GM19438 (cell line): Measurements from ENCODE around the gene CFAP99.
"Not testable (repeated sequence)": the region's sequence is repeated elsewhere in the genome, so short reads cannot be mapped to it uniquely, and the experiment has no call there.

ENCODE experiments used
- ATAC-seq: cut with Tn5 transposase; IDR thresholded peaks from one replicate; pipeline ENCODE4 v1.9.1; 2021; ENCODE audit warnings: low read depth; ENCODE audit not compliant: unreplicated experiment

The CFAP99 gene

DNA sequence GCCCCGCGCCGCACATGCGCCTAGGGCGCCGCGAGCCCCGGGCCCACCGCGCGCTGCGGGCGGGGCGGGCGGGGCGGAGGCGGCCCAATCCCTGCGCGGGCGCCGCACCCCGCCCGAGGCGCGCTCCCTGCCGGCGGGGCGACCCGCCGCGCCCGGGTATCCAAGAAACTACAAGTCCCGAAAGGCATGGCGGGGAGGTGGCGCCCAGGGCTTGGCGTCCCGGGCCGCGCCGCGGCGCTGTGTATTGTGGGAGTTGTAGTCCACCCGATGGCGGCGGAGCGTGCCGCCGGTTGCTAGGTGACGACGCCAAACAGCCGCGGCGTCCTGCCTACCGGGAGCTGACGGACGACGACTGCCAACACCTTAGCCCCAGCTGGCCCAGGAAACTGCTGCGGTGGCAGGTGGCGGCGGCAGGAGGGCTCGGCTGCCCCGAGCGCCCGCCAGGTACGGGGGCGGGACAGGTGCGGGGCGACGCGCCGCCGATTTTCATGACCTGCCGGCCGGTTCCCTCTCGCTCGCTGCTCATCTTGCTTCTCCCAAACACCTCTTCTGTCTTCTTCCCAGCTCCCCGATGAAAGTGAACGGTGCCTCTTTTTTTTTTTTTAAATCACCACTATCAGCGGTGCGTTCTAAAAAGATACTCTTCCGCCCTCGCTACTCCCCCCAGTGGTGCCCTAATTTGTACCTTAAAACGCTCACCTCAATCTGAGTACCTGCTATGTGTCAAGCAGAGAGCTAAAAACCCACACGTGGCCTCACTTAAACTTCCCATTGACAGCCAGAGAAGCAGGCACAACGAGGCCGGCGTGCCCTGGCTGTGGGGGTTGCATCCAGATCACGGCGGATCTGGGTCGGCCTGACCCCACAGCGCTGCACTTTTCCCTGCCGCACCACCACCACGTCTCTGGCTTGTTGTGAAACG is at the start of gene CFAP99:
Gene CFAP99 (plus strand): TSS at position 306 of the 922 bp plus-strand sequence.
- ATAC-seq = peak; percentile 91

DNA sequence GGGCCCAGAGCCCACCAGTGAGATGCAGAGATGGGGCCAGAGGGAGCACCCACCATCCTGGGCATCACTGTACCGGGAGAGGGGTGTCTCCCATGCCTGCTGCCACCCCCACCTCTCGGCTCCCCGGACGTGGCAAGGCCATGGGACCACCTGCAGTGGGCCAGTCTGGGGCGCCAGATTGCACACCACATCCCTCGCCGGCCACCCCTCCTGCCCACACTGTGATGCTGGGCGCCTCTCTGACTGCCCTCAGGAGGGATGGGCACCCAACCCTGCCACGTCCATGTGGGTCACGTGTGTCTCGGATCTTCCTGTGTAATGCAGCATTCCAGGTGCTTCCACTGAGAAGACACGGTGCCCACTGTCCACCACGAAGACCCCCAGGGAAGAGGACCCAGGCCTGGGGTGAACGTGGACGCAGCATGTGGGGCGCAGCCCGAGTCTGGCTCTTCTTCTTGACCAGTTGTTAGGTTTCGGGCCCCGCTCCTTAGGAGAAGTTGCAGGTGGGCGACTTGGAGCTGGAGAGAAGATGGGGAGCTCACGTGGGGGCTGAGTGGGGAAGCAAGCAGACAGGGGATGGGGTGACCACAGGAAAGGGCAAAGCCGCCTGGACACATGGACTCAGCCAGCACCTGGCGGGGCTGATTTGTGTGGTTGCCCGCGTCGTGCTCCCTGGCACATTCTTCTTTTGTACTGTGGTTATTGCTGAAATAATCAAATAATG is 48.0 kb upstream of the CFAP99 start:
- no peak for ATAC-seq

DNA sequence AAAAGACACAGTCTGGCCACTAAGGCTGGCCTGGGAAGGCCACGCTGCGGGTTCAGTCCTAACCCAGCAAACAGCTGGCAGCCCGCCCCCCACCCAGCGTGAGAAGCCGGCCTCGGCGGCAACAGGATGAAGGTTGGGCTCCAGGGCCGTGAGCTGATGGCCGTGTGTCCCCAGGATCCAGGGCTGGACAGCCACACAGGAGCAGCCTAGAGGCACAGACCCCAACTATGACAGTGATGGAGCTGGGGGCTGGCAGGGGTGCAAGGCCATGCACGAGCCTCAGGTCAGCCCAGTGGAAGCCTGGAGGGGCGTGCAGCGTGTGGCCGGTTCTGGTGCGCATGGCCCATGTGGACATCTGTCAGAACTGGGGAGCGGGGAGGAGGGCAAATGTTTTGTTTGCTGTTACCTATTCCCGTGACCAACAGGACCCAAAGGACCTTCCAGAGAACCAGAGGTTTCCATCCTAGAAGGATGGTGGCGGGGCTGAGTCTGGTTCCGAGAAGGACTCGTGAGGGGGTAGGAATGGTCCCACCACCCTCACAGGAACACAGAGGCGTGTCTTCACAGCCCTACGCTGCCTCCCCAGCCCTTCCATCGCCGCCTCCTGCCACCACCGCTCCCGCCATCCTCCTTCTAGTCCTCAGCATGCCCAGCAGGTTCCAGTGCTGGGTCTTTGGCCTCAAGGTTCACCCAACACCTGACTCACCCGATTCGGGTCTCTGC is 46.8 kb upstream of the CFAP99 start:
- ATAC-seq = no peak

DNA sequence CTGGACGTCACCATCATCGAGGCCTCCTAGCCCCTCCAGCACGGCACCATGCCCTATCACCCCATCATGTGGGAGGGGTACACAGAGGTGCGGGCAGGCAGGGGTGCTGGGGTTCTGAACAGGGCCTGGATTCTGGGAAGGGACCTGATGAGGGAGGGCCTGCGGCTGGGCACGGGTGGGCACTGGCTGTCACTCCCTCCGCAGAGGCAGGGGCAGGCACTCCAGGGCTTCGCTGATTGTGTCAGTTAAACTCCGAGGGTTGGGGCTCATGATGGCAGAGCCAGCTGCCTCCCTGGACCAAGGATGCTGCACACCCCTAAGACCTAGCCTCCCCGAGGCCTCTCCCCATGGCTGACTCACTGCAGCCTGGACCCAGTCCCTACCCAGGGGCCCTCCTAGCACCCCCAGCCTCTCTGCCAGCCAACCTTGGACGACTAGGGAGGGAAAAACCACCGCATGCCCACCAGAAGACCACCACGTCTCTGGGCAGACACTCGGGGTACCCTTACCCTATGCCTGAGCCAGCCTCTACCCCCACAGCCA is 46.2 kb upstream of the CFAP99 start:
- no peak for ATAC-seq

DNA sequence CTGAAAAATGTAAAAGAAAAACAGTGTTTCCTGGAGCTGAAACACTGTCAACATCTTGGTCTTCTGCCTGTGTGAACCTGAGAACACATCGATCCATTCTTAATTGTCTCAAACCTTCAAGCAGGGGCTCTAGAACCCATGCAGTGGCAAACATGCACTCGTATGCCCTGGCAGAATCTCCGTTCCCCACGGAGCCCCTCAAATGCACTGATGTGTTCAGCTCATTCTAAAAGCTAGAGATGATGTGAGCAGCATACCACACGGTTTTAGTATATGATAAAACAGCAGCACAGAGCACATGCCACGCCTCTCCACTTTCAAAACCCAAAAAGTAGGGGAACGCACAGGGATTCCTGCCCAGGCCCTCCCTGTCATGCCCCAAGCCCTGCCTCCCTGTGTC is 45.2 kb upstream of the CFAP99 start:
- no peak for ATAC-seq

DNA sequence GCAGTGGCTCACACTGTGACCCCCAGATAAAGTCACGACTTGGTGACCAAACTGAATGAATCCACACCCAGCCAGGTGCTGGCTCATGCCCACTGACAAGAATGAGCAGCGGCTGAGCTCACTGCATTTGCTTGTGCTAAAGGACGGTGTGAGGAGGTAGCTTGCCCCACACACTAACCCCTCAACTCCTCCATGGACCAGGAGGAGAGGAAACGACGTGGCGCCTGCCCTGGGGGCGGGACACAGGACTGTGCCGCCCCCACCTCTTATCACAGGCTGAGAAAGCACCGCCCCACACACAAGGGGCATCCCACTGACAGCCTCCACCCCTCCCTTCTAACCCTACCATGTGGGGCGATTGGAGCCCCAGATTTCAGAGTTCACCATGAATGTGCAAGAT is 43.3 kb upstream of the CFAP99 start:
- no peak for ATAC-seq

DNA sequence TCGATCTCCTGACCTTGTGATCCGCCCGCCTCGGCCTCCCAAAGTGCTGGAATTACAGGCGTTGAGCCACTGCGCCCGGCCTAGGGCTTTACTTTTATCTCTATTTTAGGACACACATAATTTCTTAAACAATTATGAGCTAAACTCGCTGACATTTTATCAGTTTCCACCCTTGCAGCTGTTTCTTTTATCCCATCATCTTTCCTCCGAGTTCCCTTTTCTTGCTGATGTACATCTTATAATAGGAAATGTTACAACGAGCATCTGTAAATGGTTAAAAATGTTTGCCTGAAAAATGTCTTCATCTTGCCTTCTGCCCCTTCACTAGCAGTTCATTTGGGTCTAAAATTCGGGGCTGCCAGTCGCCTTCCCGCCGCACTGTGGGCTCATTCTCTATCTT is 41.5 kb upstream of the CFAP99 start:
- no peak for ATAC-seq

DNA sequence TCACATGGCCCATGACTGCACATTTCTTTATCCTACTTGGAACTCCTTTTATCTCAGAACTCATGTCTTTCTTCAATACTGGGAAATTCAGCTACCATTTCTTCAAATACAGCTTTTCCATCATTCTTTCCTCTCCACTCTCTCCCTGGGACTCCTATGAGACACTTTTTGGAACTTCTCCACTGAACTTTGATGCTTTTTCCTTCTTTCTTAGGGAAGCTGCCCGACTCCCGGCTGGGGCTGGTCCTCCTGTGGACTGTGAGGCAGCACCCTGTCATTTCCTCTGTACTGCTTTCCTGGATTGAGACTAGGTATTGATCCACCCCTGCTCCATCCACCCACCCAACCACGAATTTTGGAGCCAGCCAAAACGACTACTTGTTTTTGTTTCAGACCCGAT is 40.4 kb upstream of the CFAP99 start:
- no peak for ATAC-seq

DNA sequence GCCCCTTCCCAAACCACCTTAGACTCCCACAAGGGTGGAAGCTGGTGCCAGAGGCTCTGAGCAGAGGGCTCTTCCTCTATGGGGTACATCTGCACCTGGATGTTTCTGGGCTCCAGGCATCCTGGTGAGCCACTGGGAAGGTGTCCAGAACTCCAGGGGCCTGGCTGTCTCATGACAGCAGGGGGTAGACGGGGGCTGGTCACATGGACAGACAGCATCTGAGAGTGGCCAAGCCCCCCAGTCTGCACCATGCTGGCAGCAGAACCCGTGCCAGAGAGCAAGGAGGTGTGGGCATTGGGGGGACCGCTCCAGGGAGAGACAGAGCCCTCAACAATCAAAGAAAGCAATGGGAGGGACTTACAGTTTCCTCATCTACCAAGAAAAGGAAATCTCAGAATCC is 39.9 kb upstream of the CFAP99 start:
- ATAC-seq = no peak

DNA sequence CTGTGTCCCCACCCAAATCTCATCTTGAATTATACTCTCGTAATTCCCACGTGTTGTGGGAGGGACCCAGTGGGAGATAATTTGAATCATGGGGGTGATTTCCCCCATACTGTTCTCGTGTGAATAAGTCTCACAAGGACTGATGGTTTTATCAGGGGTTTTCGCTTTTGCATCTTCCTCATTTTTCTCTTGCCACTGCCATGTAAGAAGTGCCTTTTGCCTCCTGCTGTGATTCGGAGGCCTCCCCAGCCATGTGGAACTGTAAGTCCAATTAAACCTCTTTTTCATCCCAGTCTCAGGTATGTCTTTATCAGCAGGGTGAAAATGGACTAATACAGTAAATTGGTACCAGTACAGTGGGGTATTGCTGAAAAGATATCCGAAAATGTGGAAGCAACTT is 38.2 kb upstream of the CFAP99 start:
- not testable (repeated sequence) for ATAC-seq

DNA sequence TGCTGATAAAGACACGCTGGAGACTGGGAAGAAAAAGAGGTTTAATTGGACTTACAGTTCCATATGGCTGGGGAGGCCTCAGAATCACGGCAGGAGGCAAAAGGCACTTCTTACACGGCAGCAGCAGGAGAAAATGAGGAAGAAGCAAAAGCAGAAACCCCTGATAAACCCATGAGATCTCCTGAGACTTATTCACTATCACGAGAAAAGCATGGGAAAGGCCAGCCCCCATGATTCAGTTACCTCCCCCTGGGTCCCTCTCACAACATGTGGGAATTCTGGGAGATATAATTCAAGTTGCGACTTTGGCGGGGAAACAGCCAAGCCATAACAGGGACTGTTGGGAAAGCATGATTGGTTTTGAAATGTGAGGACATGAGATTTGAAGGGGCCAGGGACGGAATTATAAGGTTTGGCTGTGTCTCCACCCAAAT is 36.0 kb upstream of the CFAP99 start:
- not testable (repeated sequence) for ATAC-seq

DNA sequence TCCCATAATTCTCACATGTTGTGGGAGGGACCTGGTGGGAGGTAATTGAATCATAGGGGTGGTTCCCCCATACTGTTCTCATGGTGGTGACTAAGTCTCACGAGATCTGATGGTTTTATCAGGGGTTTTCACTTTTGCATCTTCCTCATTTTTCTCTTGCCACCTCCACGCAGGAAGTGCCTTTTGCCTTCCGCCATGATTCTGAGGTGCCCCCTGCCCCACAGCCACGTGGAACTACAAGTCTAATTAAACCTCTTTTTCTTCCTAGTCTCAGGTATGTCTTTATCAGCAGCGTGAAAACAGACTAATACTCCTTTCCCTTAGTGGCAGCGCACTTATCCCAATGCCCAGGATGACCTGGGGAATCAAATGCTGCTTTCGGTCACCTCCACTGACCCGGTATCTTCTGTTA is 35.5 kb upstream of the CFAP99 start:
- not testable (repeated sequence) for ATAC-seq

DNA sequence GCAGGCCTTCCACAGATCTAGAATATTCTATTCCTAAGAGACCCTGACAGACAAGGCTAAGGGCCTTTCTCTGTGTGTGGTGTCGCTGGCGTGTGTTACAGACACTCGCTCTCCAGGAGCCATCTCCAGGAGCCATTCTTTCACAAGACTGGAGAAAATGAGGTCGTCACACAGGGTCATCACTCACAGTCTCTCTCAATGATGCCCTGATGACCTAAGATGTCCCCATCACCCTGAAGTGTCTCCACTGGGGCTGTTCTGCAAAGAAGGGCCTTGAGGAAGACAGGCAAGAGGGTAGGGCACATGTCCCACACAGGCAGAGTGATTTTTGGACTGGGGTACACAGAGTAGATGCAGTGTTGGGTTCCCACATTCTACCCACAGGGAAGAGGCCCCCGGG is 35.0 kb upstream of the CFAP99 start:
- ATAC-seq = no peak

DNA sequence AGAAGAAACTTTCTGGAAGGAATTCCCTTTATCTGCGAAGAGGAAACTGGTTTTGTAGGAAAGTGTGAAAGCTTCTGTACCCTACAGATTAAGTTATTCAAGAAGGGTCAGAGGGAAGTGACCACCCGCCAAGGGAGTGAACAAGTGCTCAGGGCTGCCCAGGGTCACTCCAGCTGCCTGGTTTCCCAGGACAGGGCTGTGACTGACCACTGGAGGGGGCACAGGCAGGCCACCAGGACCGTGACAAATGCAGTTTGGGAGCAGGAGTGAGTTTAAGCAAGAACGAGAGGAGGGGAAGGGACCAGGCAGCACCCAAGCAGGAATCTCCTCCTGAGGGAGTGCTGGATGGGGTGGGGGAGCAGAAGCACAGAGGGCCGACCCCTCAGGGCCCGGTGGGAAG is 34.5 kb upstream of the CFAP99 start:
- no peak for ATAC-seq

DNA sequence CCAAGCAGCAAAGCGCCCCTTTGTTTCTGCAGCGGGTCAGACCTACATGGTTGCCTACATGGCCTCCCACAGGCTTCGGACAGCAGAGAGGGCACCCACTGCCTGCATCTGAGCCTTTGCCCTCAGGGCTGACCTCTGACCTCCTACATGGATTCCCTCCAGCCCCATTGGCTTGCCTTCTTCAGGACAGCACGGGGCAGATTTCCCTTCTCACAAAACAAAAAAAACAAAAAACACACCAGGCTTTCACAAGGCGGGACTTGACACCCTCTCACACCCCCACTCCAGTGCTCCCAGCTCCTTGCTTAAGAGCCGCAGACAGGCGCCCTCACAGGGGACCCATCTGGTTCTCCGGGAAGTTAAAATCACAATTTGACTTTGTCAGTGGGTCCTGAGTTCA is 33.2 kb upstream of the CFAP99 start:
- ATAC-seq = no peak

DNA sequence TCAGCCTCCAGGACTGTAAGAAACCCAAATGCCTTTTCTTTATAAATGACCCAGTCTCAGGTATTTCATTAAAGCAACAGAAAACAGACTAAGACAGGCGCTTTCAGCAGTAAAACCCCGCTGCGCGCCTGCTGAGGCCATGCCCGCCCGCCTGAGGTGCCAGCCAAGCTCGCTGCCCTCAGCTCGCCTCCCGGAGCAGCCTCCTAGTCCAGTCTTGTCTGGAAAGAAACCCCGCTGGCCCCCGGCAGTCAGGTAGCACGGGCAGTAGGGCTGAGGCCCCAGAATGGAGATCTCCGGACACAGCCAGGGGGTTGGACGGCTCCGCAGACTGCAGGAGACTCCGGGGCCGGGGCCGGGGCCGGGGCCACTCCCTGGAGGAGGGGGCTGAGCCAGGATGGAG is 32.0 kb upstream of the CFAP99 start:
- no peak for ATAC-seq

DNA sequence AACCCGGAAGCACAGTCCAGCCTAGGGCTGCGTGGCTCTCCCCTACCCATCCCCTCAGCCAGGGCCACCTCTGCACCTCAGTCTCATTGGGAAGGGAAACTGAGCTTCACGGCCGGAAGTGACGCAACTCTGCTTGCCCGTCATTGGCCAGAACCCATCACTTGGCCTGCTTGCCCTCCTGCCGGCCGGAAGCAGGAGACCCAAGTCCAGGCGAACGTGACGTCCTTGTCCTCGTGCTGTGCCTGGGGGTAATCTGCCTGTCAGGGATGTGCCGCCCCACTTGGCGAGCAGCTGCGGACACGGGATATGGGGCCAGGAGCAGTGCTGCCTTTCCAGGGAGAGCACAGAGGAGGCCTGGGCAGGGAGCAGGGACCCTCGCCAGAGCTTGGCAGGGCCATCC is 31.5 kb upstream of the CFAP99 start:
- no peak for ATAC-seq

DNA sequence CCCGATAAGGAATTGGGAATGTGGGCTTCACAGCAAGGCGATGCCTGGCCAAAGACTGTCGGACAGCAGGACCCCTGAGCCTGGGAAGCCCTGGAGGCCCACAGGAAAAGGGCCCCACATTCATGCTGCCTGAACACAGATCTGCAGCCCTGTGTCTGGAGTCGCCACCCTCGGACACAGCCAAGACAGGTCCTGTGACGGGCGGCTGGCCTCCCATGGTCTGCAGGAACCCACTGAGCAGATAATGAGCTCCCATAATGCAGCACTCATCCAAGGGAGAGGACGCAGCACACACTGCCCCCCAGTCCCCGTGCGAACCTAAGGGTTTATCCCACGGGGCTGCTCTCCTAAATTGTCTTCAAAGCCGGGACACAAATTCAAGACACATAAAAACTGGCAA is 30.9 kb upstream of the CFAP99 start:
- no peak for ATAC-seq

DNA sequence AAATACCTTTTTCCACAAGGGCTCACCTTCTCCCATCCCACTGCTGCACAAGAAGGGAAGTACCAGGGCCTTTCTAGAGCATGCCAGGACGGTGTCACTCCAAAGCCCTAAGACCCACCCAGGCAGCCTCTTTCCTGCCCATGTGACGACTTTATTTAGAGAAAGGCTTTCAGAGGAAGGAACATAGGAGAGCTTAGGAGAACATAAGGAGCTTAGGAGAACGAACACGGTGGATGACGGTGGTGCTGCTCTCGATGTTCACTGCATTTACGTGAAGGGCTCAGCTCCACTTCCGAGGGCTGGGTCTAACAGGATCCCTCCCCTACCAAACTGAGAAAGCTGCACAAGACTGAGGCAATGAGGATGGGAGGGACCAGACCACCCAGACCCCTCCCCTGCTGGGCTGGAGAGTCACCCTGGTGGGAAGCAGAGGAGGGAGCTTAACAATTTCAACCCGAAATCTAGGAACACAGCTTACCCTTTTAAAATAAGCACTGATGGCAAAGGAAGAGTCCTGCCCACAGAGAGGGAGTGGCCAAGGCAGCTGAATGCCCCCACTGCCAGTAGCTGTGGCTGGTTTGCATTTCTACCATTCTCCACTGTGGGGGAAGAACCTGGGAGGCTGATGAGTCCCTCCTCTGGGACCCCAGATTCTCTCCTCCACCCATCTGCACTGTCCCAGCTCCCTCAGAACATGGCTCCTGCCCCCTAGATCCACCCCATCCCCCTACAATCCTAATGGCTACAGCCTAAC is 30.1 kb upstream of the CFAP99 start:
- no peak for ATAC-seq

DNA sequence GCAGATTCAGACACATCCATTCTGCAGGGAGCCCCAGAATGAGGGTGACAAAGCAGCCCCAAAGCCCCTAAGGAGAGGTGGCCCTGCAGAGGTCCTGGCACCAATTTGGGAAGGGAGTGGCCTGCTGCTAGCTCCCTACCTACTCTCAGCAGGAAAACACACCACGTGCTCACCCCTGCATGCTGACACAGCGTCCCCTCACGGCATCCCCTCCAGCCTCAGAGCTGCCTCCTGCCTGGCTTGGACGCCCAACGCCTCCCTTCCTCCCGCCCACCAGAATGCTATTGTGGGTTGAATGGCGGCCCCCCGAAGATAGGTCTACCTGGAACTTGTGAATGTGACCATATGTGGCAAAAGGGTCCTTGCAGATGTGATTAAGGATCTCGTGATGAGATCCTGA is 29.1 kb upstream of the CFAP99 start:
- no peak for ATAC-seq
